HepG2 (cell line): ENCODE measurements around the gene MAPK11. TPM values are rescaled to one million over a fixed set of nuclear protein-coding genes. Genes with fewer than 3 reads are reported as not detected.

Experiments used
- CSRNP2 ChIP-seq: sonication (generic); formaldehyde crosslinking; conservative IDR thresholded peaks from 2 replicates; pipeline ENCODE4 v1.8.0; 2022; ENCODE audit warnings: low read depth, missing genetic modification reagents
- GPBP1L1 ChIP-seq: sonication (generic); formaldehyde crosslinking; IDR thresholded peaks from 2 replicates; pipeline ENCODE4 v1.5.0; 2020; ENCODE audit warnings: mild to moderate bottlenecking, missing genetic modification reagents
- HOXA7 ChIP-seq: sonication (generic); formaldehyde crosslinking; IDR thresholded peaks from 2 replicates; pipeline ENCODE4 v1.8.1; 2022; ENCODE audit warnings: mild to moderate bottlenecking, missing genetic modification reagents, moderate library complexity
- JUNB ChIP-seq: sonication (generic); formaldehyde crosslinking; IDR thresholded peaks from 2 replicates; pipeline ENCODE4 v1.8.0; 2022; ENCODE audit warnings: missing genetic modification reagents, mild to moderate bottlenecking, borderline replicate concordance
- MAFG ChIP-seq: sonication (generic); formaldehyde crosslinking; IDR thresholded peaks from 2 replicates; pipeline ENCODE4 v1.5.1; 2020; ENCODE audit warnings: mild to moderate bottlenecking, missing genetic modification reagents
- MTF1 ChIP-seq: sonication (generic); formaldehyde crosslinking; IDR thresholded peaks from 2 replicates; pipeline ENCODE4 v1.5.0; 2020; ENCODE audit warnings: missing genetic modification reagents
- MXI1 ChIP-seq: IDR thresholded peaks from 3 replicates; pipeline ENCODE4 v1.6.1; 2012; ENCODE audit warnings: low read depth, low read length, inconsistent platforms, borderline replicate concordance
- SRY ChIP-seq: sonication (generic); formaldehyde crosslinking; IDR thresholded peaks from 2 replicates; pipeline ENCODE4 v1.8.0; 2022; ENCODE audit warnings: mild to moderate bottlenecking, missing genetic modification reagents
- TBX3 ChIP-seq: fragments of 450-650 bp; IDR thresholded peaks from 2 replicates; pipeline ENCODE4 v1.6.1; 2017; ENCODE audit warnings: antibody characterized with exemption, mild to moderate bottlenecking, inconsistent platforms, borderline replicate concordance
- TGIF2 ChIP-seq: IDR thresholded peaks from 2 replicates; pipeline ENCODE4 v1.6.1; 2016; ENCODE audit warnings: control low read depth, missing compliant biosample characterization
- ZFP82 ChIP-seq: sonication (generic); formaldehyde crosslinking; IDR thresholded peaks from 2 replicates; pipeline ENCODE4 v1.5.1; 2020; ENCODE audit warnings: mild to moderate bottlenecking, missing genetic modification reagents, borderline replicate concordance
- ZNF83 ChIP-seq: sonication (generic); formaldehyde crosslinking; IDR thresholded peaks from 2 replicates; pipeline ENCODE4 v1.4.0; 2020; ENCODE audit warnings: missing genetic modification reagents, mild to moderate bottlenecking, borderline replicate concordance
- ZNF850 ChIP-seq: sonication (generic); formaldehyde crosslinking; conservative IDR thresholded peaks from 2 replicates; pipeline ENCODE4 v1.9.0; 2021; ENCODE audit warnings: mild to moderate bottlenecking, missing genetic modification reagents
- polyA plus RNA-seq, 8 experiments: library from polyadenylated mRNA; depleted of rRNA in 3 of 8; stranded (reverse) in 7 of 8; unstranded in 1 of 8; fragments of >200 nt; fragmentation: Illumina TruSeq in 4 of 8; extraction: Trizol in 4 of 8; gene quantifications; 2 replicates each; pipeline versions ENCODE4 v1.2.1 to v1.2.3, GENCODE V29; 2011 to 2016; ENCODE audit warnings: low read depth in 4 of 8, missing spikeins in 1 of 8, mixed read lengths in 1 of 8; ENCODE audit not compliant: insufficient read depth in 1 of 8
- total RNA-seq, 5 experiments: library from RNA; depleted of rRNA; stranded (reverse); fragments of >200 nt; fragmentation: Illumina TruSeq; extraction: Trizol; gene quantifications; 2 replicates each; pipeline ENCODE4 v1.2.3, GENCODE V29; 2016; ENCODE audit warnings: low read depth in 1 of 5
- TF ChIP-seq, protein P1 (sequence below): IDR thresholded peaks from 2 replicates; pipeline ENCODE4 v1.6.1; 2016; ENCODE audit warnings: control low read depth
- TF ChIP-seq, protein P2 (sequence below): sonication (generic); formaldehyde crosslinking; IDR thresholded peaks from 2 replicates; pipeline ENCODE4 v1.4.0; 2020; ENCODE audit warnings: missing genetic modification reagents

MAPK11 gene
- total and polyA plus RNA-seq, 2 of the 13 experiments (the other 11 are each of a cell fraction or from before 2014, with no cell fraction given) = 0.15 to 0.17 TPM

DNA sequence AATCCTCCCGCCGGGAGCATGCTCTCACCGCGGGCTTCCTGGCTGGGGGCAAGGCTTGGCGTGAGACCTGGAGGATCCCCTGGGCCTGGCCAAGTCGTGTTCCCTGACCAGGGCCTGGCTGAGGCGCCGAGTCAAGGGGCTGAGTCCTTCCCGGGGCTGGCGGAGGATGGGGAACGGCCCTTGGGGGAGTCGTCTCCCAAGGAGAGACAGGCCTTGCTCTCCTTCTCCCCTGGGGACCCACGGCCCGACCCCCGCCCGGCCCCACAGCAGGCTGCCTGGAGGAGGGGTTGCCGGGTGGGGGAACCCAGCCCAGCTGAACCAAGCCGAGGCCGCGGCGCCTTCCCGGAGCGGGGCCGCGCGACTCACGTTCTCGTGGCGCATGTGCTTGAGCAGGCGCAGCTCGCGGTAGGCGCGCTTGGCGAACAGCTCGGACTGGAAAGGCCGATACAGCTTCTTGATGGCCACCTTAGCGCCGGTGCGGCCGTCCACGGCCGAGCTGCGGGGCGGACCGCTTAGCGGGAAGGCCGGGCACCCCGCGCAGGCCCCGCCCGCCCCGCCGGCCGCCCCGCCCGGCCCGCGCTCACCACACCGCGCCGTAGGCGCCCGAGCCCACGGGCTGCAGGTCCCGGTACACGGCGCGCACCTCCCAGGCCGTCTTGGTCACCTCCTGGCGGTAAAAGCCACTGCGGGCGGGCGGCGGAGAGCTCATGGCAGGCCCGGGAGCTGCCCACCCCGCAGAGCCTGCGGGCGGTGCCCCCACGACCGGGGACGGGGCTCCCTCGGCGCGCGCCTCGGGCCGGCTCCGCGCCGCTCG lies 9.2 kb downstream of the MAPK11 start (continued):
- TF ChIP-seq ZNF850 (CRISPR knock-in tag) (no peak), ZNF83 (CRISPR knock-in tag) (0 out of 2 replicates have a peak, but pooled peaks have one; percentile 51), TGIF2 (CRISPR knock-in tag) (no peak), CSRNP2 (CRISPR knock-in tag) (no peak), SRY (0 out of 2 replicates have a peak, but pooled peaks have one; percentile 34), MAFG (CRISPR knock-in tag) (no peak), HOXA7 (CRISPR knock-in tag) (no peak), TBX3 (no peak), MTF1 (CRISPR knock-in tag) (no peak), GPBP1L1 (CRISPR knock-in tag) (no peak), MXI1 (0 out of 3 replicates have a peak, but pooled peaks have one; percentile 1), ZFP82 (no peak), JUNB (no peak)
- TF ChIP-seq, protein P1, sequence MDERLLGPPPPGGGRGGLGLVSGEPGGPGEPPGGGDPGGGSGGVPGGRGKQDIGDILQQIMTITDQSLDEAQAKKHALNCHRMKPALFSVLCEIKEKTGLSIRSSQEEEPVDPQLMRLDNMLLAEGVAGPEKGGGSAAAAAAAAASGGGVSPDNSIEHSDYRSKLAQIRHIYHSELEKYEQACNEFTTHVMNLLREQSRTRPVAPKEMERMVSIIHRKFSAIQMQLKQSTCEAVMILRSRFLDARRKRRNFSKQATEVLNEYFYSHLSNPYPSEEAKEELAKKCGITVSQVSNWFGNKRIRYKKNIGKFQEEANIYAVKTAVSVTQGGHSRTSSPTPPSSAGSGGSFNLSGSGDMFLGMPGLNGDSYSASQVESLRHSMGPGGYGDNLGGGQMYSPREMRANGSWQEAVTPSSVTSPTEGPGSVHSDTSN (CRISPR knock-in tag) = no peak
- TF ChIP-seq, protein P2, sequence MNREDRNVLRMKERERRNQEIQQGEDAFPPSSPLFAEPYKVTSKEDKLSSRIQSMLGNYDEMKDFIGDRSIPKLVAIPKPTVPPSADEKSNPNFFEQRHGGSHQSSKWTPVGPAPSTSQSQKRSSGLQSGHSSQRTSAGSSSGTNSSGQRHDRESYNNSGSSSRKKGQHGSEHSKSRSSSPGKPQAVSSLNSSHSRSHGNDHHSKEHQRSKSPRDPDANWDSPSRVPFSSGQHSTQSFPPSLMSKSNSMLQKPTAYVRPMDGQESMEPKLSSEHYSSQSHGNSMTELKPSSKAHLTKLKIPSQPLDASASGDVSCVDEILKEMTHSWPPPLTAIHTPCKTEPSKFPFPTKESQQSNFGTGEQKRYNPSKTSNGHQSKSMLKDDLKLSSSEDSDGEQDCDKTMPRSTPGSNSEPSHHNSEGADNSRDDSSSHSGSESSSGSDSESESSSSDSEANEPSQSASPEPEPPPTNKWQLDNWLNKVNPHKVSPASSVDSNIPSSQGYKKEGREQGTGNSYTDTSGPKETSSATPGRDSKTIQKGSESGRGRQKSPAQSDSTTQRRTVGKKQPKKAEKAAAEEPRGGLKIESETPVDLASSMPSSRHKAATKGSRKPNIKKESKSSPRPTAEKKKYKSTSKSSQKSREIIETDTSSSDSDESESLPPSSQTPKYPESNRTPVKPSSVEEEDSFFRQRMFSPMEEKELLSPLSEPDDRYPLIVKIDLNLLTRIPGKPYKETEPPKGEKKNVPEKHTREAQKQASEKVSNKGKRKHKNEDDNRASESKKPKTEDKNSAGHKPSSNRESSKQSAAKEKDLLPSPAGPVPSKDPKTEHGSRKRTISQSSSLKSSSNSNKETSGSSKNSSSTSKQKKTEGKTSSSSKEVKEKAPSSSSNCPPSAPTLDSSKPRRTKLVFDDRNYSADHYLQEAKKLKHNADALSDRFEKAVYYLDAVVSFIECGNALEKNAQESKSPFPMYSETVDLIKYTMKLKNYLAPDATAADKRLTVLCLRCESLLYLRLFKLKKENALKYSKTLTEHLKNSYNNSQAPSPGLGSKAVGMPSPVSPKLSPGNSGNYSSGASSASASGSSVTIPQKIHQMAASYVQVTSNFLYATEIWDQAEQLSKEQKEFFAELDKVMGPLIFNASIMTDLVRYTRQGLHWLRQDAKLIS (CRISPR knock-in tag) = no peak
